ENCODE results near the gene FOXQ1.
A peak's percentile ranks its signal among the peaks of the same experiment; 100 is the strongest.
"Not testable (repeated sequence)": the region's sequence is repeated elsewhere in the genome, so short reads cannot be mapped to it uniquely, and the experiment has no call there.

Gene FOXQ1

DNA sequence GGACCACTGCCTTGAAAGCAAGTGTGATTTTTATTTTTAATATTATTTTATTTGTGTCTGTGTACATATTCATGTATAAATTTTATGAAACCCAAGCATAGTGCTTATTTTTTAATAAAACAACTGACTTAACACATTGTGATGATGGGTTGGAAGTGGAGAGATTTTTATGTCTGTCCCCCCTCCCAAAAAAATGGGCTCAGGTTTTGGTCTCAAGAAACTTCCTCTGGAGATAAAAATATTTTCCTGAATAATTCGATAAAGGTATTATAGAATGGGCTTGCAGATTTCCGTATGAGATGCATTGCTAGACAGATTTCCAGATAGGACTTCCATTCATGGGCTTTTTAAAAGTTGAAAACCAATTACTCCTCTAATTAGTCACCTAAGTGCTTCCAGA is 2.7 kb downstream of the FOXQ1 start:
- TF ChIP-seq, protein P1, sequence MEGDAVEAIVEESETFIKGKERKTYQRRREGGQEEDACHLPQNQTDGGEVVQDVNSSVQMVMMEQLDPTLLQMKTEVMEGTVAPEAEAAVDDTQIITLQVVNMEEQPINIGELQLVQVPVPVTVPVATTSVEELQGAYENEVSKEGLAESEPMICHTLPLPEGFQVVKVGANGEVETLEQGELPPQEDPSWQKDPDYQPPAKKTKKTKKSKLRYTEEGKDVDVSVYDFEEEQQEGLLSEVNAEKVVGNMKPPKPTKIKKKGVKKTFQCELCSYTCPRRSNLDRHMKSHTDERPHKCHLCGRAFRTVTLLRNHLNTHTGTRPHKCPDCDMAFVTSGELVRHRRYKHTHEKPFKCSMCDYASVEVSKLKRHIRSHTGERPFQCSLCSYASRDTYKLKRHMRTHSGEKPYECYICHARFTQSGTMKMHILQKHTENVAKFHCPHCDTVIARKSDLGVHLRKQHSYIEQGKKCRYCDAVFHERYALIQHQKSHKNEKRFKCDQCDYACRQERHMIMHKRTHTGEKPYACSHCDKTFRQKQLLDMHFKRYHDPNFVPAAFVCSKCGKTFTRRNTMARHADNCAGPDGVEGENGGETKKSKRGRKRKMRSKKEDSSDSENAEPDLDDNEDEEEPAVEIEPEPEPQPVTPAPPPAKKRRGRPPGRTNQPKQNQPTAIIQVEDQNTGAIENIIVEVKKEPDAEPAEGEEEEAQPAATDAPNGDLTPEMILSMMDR (IDR thresholded peaks at IDR 0.05; ENCODE audit: low read depth, low read length, missing control alignments), result no peak
- H3K4me3 ChIP-seq (replicated peaks; ENCODE audit: low read depth, low read length), result peak overlapping the region; percentile 45
- DNase-seq (ENCODE audit: extremely low read depth, low read depth), result no peak

DNA sequence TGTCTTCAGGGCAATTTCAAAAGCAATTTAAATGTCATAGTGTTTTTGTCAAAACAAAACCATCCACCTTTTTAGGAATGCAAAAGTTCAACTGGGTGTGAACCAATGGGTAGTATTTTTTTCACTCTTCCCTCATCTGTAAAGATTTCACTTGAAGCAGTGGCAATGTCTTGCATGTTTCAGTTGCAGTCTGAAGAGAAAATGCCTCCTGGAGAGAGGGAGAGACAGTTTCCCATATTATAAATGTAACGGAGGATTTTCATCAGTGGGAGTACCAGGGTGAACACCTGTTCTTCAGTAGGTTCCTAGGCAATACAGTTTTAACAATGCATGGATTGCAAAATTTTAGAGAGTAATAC is 3.3 kb downstream of the FOXQ1 start:
- TF ChIP-seq, protein P1 (IDR thresholded peaks at IDR 0.05; ENCODE audit: low read depth, low read length, missing control alignments), result no peak
- H3K4me3 ChIP-seq (replicated peaks; ENCODE audit: low read depth, low read length), result no peak overlapping the region
- DNase-seq (ENCODE audit: extremely low read depth, low read depth), result no peak

DNA sequence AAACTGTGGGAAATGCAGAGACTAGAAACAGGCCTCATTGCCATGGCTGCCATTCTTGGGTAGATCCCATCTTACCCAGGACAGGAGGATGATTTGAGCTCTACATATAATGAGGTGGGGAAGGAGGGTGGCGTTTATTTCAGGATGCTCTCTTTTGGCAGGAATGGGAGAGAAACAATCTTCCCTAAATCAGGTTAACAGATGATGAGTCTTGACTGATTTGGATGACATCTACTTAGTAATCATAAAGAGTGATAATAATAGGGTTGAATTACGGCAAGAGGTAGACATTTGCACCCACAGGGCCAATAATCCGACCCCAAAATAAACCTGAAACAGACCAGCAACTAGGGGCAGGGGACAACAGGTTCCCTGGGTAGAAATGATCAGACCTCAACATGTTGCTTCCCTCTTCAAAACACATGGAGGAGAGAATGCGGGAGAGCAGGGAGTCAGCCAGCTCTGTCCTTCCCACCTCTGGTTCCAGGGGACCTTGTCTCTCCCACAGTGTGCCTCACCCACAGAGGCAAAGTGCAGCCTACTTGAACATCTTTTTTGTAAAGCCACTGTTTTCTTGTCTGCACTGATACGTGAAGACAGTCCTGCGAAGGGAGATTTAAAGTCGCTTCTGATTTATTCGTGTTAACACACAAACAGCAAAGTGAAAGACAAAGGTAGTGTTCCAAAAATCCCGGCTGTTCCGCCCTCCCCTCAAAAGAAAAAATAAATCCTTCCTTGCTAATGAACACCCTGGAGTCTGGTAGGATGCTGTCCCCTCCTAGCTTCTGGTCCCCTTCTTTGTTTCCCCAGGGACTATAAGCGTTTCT is 3.9 kb downstream of the FOXQ1 start:
- TF ChIP-seq, protein P1 (IDR thresholded peaks at IDR 0.05; ENCODE audit: low read depth, low read length, missing control alignments), result no peak
- peak overlapping the region; percentile 46 for H3K4me3 ChIP-seq (replicated peaks; ENCODE audit: low read depth, low read length)
- no peak for DNase-seq (ENCODE audit: extremely low read depth, low read depth)

DNA sequence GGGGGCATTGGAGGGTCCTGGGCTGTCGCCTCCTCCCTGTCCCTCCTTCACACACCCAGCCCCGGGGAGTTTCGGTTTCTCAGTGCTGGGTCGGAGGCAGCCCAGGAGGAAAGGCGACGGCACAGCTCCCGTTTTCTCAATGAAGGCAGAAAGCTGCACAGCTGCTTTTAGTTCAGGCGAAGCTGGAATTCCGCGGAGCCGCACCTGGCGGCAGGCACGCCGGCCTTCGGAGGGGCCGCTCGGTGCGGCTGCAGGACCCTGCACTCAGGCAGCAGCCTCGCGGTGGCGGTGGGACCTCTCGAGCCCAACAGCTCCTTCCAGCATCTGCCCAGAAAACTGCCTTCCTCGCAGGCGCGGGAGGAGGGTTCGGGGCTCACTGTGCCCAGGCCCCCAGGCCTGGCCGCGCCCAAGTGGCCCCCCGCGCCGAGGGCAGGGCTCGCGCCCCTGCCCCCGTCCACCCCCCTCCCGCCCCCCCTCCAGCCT is 4.6 kb downstream of the FOXQ1 start:
- H3K4me3 ChIP-seq (replicated peaks; ENCODE audit: low read depth, low read length), result peak overlapping the region; percentile 46
- DNase-seq (ENCODE audit: extremely low read depth, low read depth), result no peak
- TF ChIP-seq, protein P1 (IDR thresholded peaks at IDR 0.05; ENCODE audit: low read depth, low read length, missing control alignments), result peak; percentile 11

DNA sequence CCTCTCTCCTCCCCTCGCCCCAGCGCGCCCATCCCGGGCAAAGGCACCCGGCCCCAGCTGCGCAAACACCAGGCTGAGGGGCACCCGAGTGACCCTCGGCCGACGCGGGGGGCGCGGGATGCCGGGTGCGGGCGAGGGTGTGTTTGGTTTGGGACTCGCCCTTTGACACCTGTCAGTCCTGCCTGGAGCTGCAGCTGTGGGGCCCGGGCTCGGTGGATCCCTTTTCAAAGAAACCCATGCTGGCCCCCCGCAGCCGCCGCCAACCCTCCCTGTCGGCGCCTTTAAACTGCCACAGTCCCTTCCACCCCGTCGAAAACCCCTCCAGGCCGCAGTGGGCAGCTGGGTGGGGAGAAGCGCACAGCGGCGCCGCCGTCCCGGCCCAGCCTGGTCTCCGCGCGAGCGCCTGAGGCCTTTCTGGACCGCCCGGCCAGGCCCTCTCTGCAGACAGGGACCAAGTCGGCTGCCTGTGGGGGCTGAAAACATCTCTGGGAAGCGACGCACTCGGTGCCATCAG is 5.5 kb downstream of the FOXQ1 start:
- DNase-seq (ENCODE audit: extremely low read depth, low read depth), result no peak

DNA sequence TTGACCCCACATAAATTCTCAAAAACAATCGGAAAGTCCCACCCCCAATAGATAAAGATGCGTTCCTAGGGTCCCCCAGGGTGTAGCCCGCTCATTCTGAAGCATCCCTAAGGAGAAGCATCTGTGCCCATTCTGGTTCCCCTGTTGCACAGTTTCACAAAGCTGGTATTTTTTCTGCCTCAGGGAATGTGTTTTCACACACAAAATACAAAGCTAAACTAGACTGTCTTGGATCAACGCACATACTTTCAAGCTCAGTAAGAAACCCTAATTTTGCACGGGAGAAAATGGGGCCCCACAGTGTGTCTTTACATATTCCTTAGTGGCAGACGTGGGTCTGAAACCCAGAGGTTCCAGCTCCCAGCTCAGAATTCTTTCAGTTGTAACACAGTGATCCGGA is 6.1 kb downstream of the FOXQ1 start:
- TF ChIP-seq, protein P1 (IDR thresholded peaks at IDR 0.05; ENCODE audit: low read depth, low read length, missing control alignments), result no peak
- H3K4me3 ChIP-seq (replicated peaks; ENCODE audit: low read depth, low read length), result no peak overlapping the region
- no peak for DNase-seq (ENCODE audit: extremely low read depth, low read depth)

More for the DNA sequence above, 5.5 kb downstream of the FOXQ1 start:
- no peak overlapping the region for H3K4me3 ChIP-seq (replicated peaks; ENCODE audit: low read depth, low read length)
- TF ChIP-seq, protein P1 (IDR thresholded peaks at IDR 0.05; ENCODE audit: low read depth, low read length, missing control alignments), result no peak

DNA sequence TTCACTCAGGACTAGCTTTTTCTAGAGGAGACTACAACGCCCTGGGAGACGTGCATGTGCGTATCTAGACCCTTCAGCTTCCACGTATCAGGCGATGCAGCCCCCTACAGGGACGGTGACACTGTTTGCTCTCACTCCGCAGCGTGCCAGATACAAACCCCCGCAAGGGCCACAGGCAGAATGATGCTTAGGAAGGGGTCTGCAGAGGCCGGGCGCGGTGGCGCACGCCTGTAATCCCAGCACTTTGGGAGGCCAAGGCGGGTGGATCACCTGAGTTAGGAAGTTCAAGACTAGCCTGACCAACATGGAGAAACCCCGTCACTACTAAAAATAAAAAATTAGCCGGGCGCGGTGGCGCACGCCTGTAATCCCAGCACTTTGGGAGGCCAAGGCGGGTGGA is 6.7 kb downstream of the FOXQ1 start:
- H3K4me3 ChIP-seq (replicated peaks; ENCODE audit: low read depth, low read length); DNase-seq (ENCODE audit: extremely low read depth, low read depth): not testable (repeated sequence)

Measured in HFF-Myc (cell line).